Peyer's patch (tissue), 4 donors: Measurements from ENCODE around the gene ZNF333.

Source experiments
- CTCF ChIP-seq, 6 experiments: fragments of 450-650 bp in 4 of 6; fragments of 200-600 bp in 2 of 6; sonication (generic) in 1 of 6; IDR thresholded peaks; one replicate each; pipeline ENCODE4 v1.5.1; 2017 to 2019; ENCODE audit warnings: antibody characterized with exemption in 6 of 6, mild to moderate bottlenecking in 3 of 6, moderate library complexity in 1 of 6
- POLR2A ChIP-seq, 2 donors: fragments of 450-650 bp; IDR thresholded peaks; one replicate each; pipeline ENCODE4 v1.5.1; 2017; ENCODE audit warnings: antibody characterized with exemption in 2 of 2, mild to moderate bottlenecking in 2 of 2, moderate library complexity in 2 of 2

GRCh38 chr19:14703833-14704232, 14.0 kb downstream of the ZNF333 start:
- TF ChIP-seq CTCF (IDR thresholded peaks at IDR 0.05) (no peak), POLR2A (IDR thresholded peaks at IDR 0.05) (no peak)
